ENCODE measurements around the gene SNN. TPM values are rescaled to one million over a fixed set of nuclear protein-coding genes. Genes with fewer than 3 reads are reported as not detected.

Gene SNN
- total RNA-seq, 1 donor from 2014 or later: 38.3 TPM

GRCh38 chr16:11665071-11665491 is 3.2 kb upstream of the SNN start:
- Mint-ChIP-seq H3K9me3 (no peaks in the 10 kb centered on the region), H3K4me1 (peaks cover 9% of the 10 kb centered on the region), H3K4me3 (no peak overlapping the region), H3K27me3 (ENCODE audit: low read depth) (no peaks in the 10 kb centered on the region), H3K36me3 (no peaks in the 10 kb centered on the region), H3K27ac (no peak overlapping the region)
- DNase-seq (ENCODE audit: low spot score in 2 of 2, unreplicated experiment in 2 of 2): no peak
- TF ChIP-seq, protein P1, sequence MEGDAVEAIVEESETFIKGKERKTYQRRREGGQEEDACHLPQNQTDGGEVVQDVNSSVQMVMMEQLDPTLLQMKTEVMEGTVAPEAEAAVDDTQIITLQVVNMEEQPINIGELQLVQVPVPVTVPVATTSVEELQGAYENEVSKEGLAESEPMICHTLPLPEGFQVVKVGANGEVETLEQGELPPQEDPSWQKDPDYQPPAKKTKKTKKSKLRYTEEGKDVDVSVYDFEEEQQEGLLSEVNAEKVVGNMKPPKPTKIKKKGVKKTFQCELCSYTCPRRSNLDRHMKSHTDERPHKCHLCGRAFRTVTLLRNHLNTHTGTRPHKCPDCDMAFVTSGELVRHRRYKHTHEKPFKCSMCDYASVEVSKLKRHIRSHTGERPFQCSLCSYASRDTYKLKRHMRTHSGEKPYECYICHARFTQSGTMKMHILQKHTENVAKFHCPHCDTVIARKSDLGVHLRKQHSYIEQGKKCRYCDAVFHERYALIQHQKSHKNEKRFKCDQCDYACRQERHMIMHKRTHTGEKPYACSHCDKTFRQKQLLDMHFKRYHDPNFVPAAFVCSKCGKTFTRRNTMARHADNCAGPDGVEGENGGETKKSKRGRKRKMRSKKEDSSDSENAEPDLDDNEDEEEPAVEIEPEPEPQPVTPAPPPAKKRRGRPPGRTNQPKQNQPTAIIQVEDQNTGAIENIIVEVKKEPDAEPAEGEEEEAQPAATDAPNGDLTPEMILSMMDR (IDR thresholded peaks at IDR 0.05; ENCODE audit: unreplicated experiment): no peak

DNA sequence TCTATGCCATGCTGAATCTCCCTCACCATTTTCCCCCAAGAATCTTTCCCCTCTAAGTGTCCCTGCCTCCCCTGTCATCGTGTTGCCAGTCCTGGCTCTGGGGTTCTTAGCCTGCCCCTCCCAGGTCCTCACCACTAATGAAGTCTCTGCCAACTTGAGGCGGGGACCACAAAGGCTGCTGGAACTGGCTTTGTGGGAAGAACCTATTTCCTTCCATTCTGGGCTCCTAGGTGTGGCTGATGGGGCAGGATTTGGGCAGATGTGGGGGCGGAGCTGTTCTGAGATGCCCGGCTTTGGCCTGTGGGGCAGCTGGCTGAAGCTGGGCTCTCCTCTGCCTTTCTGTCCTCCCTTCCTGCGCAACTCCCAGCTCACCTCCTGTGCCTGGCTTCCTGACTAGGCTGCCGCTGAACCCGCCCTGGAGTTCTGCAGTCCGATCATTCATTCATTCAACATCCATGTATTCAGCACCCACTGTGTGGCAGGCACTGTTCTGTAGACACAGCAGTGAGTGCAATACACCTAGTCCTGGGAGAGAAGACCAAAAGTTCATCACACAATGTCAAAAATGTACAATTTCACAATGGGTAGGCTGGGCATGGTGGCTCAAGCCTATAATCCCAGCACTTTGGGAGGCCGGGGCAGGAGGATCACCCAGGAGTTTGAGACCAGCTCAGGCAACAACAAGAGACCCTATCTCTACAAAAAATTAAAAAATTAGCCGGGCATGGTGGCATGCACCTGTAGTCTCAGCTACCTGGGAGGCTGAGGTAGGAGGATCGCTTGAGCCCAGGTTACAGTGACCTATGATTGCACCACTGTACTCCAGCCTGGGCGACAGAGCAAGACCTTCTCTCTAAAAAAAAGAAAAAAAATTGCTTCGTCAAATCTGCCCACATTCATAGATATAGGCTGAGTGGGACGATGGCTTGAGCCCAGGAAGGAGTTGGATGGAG is 1.9 kb upstream of the SNN start:
- TF ChIP-seq, protein P1 (IDR thresholded peaks at IDR 0.05; ENCODE audit: unreplicated experiment): no peak
- no peak for DNase-seq (ENCODE audit: low spot score in 2 of 2, unreplicated experiment in 2 of 2)
- Mint-ChIP-seq H3K9me3 (no peaks in the 10 kb centered on the region), H3K36me3 (no peaks in the 10 kb centered on the region), H3K27me3 (ENCODE audit: low read depth) (no peaks in the 10 kb centered on the region), H3K27ac (no peak overlapping the region), H3K4me3 (peak overlapping the region; percentile 63), H3K4me1 (peaks cover 19% of the 10 kb centered on the region)

- Mint-ChIP-seq H3K27ac (no peak overlapping the region), H3K36me3 (no peaks in the 10 kb centered on the region), H3K9me3 (no peaks in the 10 kb centered on the region), H3K27me3 (ENCODE audit: low read depth) (no peaks in the 10 kb centered on the region), H3K4me3 (peak overlapping the region; percentile 63), H3K4me1 (peaks cover 23% of the 10 kb centered on the region)
- DNase-seq (ENCODE audit: low spot score in 2 of 2, unreplicated experiment in 2 of 2): no peak
- TF ChIP-seq, protein P1 (IDR thresholded peaks at IDR 0.05; ENCODE audit: unreplicated experiment): no peak
These were observed 933 bp upstream of the SNN start for GRCh38 chr16:11667221-11667823.

GRCh38 chr16:11668623-11669379 is 546 bp downstream of the SNN start:
- TF ChIP-seq, protein P1 (IDR thresholded peaks at IDR 0.05; ENCODE audit: unreplicated experiment): no peak
- H3K4me1 Mint-ChIP-seq: peaks cover 23% of the 10 kb centered on the region

GRCh38 chr16:11669380-11670146 is 1.3 kb downstream of the SNN start:
- DNase-seq (ENCODE audit: low spot score in 2 of 2, unreplicated experiment in 2 of 2): no peak
- Mint-ChIP-seq H3K4me1 (peaks cover 23% of the 10 kb centered on the region), H3K4me3 (peak overlapping the region; percentile 72), H3K9me3 (no peaks in the 10 kb centered on the region), H3K27ac (peak overlapping the region; percentile 71), H3K36me3 (no peaks in the 10 kb centered on the region), H3K27me3 (ENCODE audit: low read depth) (no peaks in the 10 kb centered on the region)
- TF ChIP-seq, protein P1 (IDR thresholded peaks at IDR 0.05; ENCODE audit: unreplicated experiment): no peak

More at GRCh38 chr16:11668623-11669379, 546 bp downstream of the SNN start:
- DNase-seq (ENCODE audit: low spot score in 2 of 2, unreplicated experiment in 2 of 2): peak in 1 of 2 experiments; percentile 50
- no peaks in the 10 kb centered on the region for H3K36me3 Mint-ChIP-seq
- peak overlapping the region; percentile 72 for H3K4me3 Mint-ChIP-seq
- no peaks in the 10 kb centered on the region for H3K9me3 Mint-ChIP-seq
- H3K27ac Mint-ChIP-seq: no peak overlapping the region
- H3K27me3 Mint-ChIP-seq (ENCODE audit: low read depth): no peaks in the 10 kb centered on the region

All from mesothelial cell of epicardium (in vitro differentiated cells).